GM10847 (cell line): ENCODE measurements around the gene FBXL4.

Source experiments
- POLR2A ChIP-seq: IDR thresholded peaks from 2 replicates; pipeline ENCODE4 v1.6.1; 2011; ENCODE audit not compliant: insufficient read length; ENCODE audit errors: extremely low read depth

FBXL4 gene

DNA sequence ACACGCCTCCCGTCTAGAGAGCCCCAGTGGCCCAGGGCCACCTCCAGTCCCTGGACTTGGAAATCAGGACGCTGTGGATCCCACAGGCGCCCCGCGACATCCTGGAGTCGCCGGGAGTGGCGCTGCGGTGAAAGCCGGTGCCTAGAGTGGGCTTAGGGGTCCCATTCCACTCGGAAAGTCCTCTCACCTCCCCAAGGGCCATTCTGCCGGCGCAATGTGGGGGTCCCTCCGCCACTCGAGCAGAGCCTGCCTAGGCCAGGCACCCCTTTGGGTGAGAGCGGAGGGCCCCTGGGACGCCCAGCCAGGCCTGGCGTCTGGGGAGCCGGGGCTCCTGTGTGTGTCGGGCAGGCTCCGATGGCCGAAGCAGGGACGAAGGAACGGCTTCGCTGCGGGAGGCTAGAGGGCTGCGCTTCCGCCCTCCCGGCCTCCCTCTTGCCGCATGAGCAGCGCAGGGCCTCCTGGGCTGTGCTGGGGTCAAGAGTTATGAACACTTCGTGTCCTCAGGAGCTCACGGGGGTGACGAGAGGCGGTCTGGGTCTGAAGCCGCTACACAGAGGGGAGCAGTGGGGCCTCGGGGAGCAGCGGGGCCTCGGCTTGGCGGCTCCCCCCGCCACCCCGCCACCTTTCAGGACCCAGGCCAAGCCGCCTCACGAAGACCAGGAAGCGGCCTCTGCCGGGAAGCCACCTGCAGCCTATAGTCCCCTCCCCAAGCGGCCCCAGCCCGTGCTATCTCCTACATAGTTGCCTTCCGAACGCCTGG lies 99.8 kb downstream of the FBXL4 start:
- TF ChIP-seq POLR2A: no peak

DNA sequence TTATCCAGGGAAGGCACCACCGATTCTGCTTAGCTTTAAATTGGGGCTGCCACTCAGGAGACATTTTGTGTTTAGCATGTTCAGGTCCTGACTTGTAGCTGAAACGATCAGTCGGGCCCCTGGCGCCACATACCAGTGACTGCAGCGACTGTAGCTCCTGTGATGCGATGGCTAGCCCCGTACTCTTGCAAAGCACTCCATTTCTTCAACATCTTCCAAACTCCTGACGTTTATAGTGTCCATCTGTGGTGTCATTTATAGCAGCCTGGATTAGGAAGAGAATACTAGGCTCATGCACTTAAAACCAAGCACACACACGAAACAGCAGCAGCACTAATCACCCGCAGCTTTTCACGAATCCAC lies 100.3 kb downstream of the FBXL4 start:
- TF ChIP-seq POLR2A: no peak

DNA sequence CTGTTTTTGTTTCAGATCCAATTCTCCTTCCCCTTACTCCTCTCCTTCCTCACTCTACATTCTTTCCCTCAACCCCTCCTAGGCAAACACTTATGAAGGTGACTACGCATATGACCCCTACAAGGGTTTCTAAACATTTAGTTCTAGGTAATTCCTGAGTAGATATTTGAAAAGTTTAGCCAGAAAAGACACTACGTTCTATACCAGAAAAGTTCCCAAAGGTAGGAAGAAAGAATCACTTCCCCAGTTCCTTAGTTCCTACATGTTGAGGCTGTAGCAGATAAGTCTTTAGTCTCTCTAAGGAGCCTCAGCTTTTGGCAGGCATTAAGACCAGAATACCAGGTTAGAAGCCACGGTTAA lies 101.7 kb downstream of the FBXL4 start:
- TF ChIP-seq POLR2A: no peak

DNA sequence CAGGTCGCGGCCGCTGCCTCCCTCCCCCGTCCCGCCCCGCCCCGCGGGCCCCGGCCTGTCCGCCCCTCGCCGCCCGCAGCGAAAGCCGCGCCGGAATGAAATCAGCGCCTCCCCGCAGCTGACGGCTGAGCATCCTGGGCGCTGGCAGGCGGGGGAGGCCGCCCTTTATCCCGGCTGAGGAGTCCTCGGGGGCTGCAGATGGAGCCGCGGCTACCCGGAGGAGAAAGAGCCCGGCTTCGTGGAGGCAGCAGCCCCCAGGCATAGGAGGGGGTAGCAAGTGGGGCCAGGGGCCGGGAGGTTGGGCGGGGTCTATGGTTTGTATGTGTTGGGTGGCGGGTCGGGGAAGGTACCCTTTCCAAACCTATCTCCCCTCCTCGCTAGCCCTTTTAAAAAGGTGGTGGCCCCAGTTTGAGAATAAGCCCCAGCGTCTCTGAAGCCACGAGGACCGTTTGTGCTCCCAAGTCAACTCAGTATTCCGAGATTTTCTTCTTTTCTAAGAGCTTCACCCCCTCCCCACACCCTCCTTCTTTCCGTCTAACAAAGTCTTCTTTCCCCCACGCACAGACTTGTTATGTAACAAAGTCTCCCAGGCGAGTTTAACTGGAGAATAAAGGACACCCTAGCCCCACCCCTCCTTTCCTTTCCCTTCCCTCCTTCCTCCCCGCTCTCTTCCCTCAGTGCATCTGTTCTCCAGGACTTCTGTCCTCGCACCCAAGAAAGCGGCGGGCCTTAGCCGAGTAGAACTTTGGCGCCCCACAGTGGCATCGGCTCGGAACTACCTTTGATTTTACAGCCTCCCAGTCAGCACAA lies 102.3 kb downstream of the FBXL4 start:
- no peak for TF ChIP-seq POLR2A

DNA sequence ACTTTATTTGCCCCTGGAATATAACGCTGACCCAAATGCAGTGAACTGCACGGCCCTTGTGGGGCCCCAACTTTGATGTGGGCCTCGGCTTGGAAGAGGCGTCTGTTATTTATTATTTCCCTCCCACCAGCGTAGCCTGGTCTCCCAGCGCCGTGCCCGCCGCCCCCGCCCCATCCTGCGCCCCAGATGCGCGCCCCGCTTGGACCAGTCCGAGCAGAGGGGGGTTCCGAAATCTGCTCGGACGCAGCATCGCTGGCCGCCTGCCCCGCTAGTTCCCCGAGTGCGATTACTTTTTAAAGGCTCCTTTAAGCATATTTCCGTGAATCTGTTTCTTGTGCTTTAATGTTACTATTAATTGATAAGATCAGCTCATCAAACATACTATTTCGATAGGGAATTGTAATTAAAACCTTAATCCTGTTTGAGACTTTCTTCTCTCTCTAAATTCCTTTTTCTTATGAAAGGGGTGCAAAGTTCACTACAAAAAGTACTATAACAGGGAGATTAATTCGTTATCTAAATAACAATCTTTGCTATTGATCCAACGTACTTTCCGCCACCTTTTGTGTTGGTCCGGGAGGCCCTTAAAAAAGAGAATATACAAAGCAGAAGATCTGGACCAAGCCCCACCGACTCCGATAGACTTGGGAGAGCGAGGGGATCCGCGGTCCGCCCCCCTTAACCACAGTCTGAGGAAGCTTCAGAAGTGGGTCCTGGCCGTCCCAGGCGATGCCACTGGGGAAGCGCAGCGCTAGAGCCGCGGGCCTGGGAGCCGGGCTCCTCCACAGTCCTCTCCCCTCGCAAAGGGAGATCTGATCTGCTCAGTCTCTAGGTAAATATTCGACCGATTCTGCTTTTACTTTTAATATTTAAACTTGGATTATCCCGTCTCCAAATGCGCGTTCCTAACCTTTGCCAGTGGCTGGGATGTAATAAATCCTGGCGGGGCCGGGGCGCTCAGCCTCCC lies 103.2 kb downstream of the FBXL4 start:
- no peak for TF ChIP-seq POLR2A

DNA sequence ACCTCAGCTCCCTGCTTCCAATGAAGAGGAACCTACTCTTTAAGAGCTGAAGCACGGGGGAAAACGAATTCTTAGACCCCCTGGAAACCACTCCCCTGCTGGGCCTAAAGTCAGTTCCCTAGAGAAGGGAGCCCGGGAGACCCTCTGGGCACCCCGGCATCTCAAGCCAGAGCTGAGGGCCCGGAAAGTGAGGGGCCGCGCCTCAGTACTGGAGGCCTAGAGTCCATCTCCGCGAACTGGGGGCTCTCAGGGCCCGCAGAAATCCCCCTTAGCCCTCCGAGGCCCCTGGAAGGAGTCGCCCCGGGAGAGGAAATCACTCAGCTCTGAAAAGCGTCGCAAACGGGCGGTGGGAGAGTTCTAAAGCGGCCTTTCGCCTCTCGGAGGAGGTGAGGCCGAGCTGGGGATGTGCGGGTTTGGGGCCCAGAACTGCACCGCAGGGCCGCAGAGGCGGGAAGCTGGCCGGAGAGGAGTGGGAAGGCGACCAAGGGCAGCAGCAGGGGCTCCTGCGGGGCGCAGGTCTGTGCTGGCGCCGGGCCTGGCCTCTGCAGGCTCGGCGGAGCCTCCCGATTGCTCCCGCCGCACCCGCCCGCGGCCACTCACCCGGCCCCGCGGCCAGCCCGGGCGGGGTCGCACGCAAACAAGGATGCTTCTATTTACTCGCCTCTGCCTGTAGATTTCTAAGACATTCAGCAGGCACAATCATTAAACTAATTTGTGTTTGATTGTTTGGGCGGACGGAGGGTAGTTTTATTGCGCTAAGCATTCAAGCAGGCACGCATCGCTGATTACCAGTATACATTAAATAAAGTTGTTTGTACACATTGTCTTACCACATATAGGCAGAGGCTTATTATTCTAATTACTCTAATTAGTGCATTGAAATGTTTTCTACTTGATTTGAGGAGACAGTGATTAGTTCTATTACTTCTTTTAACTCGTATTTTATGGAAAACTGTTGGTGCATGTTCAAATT lies 104.2 kb downstream of the FBXL4 start:
- no peak for TF ChIP-seq POLR2A

DNA sequence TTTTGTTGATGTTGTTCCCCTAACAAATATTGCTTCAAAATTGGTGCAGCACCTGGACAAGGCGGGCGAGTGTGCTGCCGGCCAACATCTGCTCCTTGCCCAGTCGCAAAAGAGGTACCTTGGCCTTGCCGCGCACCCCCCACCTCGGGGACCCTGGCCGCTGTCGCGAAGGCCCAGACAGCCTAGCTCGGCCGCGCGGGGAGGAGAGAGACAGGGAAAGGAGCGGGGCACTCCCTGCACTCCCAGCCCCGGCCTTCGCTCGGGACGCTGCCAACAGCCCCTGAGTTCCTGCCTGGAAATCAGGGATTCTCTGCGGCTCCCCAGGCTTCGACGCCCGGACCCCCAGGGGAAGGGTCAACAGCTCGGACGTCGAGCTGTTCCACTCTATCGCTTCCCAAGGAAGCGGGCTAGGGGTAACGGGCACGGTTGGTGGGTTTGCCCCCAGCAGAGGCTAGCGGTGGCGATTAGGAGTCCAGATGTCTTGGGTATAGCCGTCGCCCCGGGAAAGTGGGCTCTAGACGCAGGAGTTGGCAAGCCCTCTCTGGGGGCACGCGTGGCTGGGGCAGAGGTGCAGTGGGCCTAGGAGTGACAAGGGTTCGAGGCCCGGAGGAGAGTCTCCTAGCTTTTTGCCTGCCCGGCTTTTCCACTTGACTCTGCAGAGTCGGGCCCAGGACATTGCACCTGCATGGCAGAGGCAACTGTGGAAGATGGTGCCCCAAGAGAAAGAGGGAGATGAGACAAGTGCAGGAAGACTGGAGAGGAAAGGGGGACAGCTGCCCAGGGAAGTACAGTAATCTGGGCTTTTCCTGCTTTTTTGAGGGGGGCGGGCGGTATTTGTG lies 105.2 kb downstream of the FBXL4 start:
- TF ChIP-seq POLR2A: no peak

DNA sequence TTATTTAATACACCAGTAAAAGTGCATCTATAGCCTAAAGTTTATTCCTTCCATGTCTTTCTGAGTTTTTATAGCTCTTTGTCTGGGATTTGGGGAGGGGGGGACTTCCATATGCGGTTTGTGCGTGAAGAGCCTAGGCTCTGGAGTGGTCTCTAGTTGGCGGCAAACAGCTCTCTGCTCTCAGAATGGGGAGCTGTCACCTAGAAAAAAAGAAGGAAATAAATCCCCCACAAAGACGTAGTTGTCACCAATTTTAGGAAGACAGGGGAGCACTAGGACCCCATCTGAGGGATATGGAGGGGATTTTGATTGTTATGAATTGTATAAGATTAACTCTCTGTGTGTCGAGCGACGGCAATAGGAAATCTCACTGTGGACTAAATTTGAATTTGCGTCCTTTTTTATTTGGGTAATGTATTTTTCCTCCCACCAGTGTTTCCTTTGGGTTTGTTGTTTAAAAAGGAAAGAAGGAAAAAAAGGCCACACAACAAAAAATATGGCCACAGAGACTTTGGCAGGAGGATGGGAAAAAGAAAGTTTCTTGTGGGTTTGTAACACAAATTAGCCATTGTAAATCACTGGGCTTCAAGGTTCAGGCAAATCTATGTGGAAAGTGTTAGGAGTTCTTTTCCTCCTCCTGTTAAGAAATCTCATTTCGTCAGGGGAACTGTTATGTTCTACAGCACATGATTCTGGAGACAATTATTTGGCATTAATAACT lies 106.0 kb downstream of the FBXL4 start:
- TF ChIP-seq POLR2A: no peak

DNA sequence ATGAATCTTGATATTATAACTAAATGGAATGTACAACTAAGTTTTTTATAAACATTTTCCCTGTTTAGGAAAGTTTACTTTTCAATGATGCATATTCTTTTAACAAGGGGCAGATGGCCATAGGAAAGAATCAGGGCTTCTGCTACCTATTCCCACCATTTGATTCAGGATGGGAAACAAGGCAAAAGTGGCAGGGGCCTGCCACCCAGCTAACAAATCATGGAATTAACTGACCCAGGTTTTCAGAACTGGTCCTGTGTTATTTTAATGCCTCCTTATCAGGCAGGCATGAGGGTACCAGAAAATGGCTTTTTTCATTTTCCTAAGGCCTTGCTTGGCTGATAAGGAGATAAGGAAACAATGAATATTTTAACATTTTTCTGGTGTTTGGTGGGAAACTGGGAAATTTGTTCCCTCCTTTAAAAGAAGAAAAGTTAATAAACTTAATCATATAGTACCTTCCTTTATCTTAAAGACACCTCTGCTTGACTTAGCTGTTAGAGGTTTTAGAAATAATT lies 106.7 kb downstream of the FBXL4 start:
- no peak for TF ChIP-seq POLR2A

DNA sequence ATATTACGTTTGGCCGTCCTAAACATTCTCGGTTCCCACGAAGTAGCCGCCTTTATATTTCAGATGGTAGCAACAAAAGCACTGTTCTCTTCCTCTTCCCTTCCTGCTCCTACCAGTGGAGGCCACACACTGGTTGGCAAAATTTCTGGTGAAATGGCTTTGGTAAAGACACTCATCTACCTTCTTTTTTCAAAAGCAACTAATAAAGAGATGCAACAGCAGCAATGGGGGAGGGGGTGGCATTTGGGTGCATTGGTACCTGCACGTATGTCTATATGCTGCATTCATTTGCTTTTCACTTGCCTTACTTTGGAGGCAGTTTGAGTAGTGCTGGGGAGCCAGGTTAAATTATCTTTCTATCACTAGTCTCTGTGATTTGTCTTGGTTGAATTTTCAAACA lies 107.4 kb downstream of the FBXL4 start:
- no peak for TF ChIP-seq POLR2A

DNA sequence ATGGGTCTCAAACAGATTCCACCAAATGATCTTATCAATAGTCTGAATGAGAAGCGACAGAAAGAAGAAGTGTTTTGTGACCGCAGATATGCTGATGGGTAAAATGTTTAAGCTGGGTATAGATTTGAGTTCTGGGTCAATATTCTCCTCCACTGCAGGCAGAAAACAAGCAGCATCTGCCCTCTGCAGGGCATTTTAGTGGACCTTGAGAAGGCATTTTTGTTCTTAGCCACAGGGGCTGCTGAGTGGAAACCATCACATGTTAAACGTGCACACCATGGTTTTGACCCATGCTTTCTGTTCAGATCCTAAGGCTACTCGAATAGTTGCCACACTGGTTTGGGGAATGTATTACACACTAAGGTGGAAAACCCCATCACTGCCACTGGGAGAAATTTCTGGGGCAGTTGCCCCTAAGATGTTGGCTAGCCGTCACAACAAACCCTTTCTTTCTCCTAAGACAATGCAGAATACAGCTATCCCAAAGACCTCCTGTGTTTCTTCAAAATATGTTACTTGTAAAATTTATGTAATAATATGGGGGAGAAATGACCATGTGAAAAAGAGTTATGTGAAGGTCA lies 107.9 kb downstream of the FBXL4 start:
- no peak for TF ChIP-seq POLR2A

DNA sequence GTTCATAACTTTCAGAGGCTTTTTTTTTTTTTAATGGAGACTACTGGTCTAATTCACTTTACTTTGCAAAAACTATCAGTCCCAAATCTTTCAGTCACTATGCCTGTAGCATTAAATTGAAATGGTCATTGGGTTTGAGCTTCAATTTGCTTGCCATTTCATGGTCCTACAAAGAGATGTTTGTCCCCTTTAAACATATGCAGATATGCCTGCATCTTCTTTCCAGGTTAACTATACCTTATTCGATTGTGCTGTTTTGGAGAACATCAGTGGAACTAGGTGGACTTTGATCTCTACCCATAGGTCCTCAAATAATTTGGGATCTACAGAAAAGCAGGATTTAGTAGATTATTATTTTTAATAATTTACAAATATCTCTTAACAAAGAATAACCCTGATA lies 108.8 kb downstream of the FBXL4 start:
- TF ChIP-seq POLR2A: no peak
